NCI-H1092 treated with DMSO at 0.1 percent for 48 hours (cell line): ENCODE results near the gene LATS1.
"Not testable (repeated sequence)": the region's sequence is repeated elsewhere in the genome, so short reads cannot be mapped to it uniquely, and the experiment has no call there.

ENCODE experiments used
- DNase-seq: peaks from one replicate; lab custom pipeline; 2025; lab: John Stamatoyannopoulos, UW

The LATS1 gene

DNA sequence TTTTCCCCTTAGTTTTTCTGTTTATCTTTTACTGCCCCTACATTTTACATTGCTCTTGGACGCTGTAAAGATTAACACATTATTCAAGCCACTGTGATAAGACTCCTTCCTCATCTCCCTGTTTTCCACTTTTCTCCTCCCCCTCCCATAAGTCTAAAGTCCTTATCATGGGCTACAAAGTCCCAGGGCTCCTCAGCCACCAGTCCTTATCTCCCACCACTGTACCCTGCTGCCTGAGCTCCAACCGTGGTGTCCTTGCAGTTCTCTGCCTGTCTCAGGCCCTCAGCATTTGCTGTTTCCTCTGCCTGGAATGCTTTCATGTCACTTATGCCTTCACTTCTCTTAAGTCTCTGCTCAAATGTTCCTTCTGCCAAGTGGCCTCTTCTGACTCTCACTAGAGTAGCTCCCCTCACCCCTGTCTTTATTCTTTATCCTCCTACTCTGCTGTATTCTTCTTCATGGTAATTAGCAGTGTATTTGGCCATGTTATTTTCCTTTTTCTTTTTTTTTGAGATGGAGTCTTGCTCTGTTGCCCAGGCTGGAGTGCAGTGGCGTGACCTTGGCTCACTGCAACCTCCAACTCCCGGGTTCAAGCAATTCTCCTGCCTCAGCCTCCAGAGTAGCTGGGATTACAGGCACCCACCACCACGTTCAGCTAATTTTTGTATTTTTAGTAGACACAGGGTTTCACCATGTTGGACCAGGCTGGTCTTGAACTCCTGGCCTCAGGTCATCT is 10.8 kb upstream of the LATS1 start:
- DNase-seq = no peak

- DNase-seq = no peak
Measured at GRCh38 chr6:149727793-149728498, 10.0 kb upstream of the LATS1 start.

DNA sequence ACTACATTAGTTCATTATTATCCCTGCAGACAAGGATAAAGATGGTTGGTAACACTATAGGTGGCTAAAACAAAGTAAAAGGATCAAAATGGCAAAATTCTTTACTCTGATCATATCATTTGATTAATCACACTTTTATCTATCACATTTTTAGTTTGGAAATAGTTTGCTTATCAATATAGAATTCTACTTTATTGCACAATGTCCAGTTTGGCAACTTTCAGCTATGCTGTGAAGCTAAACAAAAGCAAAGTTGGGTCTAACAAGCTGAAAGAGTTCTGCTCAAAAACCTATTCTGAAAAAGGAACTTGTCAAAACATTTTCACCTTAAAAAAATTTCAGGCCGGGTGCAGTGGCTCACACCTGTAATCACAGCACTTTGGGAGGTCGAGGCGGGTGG is 7.9 kb upstream of the LATS1 start:
- no peak for DNase-seq

DNA sequence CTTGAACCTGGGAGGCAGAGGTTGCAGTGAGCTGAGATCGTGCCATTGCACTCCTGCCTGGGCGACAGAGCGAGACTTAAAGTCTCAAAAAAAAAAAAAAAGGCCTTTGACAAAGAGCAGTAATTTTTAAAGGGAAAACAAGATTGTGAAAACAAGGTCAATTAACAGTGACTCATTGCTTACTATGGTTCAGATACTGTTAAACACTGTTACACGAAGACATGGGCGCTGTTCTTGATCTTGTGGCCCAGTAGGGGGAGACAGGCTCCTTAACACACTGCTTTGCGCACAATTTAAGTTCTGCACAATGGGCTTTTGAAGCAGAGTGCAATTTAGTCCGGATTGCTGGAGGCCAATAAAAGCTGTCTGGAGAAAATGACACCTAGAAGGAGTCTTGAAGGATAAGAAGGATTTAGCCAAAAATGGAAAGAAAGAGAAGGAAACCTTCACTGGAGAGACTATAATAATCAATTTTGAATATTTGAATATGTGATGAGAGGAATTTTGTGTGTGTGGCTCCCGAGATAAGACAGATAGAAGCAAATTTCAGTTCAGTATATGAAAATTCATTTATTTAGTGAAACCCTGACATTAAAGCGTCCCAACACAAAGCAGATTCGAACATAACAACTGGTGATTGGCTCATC is 6.0 kb upstream of the LATS1 start:
- DNase-seq = no peak

DNA sequence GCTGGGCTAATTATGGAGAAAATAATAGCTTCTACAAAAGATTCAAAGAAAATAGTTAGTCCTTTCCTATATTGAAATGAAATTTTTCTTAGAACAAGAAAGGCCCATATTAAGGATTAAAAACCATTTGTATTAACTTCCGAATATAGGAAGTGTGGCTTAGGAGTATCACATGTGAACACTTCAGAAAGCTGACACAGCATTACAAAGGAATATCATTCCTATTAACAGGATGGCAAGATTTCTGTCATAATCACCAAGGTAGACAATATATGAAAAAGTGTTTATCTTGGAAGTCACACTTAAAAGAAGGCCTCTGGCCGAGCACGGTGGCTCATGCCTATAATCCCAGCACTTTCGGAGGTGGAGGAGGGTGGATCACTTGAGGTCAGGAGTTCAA is 5.4 kb upstream of the LATS1 start:
- no peak for DNase-seq

- DNase-seq = no peak
Measured at GRCh38 chr6:149719531-149719930, 1.6 kb upstream of the LATS1 start.

DNA sequence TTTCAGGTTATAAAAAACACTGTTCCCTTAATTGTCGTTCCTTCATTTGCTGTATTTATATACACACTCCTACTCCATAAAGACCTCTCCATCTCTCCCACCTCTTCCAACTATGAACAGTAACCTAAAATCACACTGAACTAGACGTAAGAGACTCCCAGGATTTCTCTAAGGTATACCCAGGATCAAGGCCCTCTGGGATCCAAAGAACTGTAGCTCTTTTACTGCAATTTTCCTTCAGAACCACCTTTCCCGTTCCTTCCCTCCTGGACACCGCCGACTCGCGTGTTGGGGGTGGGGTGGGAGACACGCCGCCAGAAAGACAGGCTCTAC is 680 bp downstream of the LATS1 start:
- no peak for DNase-seq

GRCh38 chr6:149716181-149716963 is 1.5 kb downstream of the LATS1 start:
- DNase-seq = no peak

- DNase-seq = no peak
Measured at GRCh38 chr6:149714442-149714841, 3.5 kb downstream of the LATS1 start.

- no peak for DNase-seq
Measured at GRCh38 chr6:149711711-149712110, 6.2 kb downstream of the LATS1 start.

GRCh38 chr6:149701714-149702113 is 16.2 kb downstream of the LATS1 start:
- no peak for DNase-seq

GRCh38 chr6:149699150-149699549 is 18.8 kb downstream of the LATS1 start:
- DNase-seq = no peak

DNA sequence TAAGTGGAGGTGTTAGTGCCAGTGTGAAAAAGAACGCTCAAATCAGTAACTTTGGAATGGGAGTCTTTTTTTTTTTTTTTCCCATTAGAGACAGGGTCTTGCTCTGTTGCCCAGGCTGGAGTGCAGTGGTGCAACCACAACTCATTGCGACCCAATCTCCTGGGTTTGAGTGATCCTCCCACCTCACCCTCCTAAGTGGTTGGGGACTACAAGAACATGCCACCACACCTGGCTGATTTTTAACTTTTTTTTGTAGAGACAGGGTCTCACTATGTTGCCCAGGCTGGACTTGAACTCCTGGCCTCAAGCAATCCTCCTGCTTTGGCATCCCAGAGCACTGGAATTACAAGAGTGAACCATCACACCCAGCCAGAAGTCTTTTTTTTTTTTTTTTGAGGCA is 19.7 kb downstream of the LATS1 start:
- DNase-seq = no peak

DNA sequence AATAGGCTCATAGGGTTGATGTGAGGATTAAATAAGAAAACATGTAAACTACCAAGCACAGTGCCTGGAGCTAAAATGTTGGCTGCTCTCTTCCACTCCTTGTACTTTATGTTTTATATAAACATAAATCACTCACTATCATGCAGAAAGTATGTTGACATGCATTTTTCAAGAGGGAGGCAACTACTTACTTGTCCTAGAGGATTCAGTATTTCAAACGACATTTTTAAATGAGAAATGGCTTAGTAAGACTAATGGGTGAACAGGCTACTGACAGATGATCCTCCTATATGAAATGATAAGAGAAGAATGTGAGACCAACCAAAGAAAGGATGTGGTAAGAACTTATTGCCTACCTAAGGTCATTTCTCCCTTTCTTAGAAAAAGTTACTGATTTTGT is 21.0 kb downstream of the LATS1 start:
- DNase-seq = no peak

GRCh38 chr6:149694921-149695320 is 23.0 kb downstream of the LATS1 start:
- no peak for DNase-seq

DNA sequence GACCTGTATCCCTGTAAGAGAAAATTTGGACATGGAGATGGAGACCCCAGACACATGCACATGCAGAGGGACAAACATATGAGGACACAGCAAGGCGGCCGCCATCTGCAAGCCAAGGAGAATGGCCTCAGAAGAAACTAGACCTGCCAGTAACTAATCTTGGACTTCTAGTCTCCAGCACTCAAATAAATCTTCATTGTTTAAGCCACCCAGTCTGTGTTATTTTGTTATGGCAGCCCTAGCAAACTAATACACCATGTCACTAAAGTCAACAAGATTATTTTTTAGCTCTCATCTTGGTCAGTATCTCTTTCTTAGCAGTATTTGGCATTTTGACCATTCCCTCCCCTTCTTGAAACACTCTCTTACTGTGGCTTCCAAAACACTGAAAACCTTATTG is 26.7 kb downstream of the LATS1 start:
- DNase-seq = no peak

DNA sequence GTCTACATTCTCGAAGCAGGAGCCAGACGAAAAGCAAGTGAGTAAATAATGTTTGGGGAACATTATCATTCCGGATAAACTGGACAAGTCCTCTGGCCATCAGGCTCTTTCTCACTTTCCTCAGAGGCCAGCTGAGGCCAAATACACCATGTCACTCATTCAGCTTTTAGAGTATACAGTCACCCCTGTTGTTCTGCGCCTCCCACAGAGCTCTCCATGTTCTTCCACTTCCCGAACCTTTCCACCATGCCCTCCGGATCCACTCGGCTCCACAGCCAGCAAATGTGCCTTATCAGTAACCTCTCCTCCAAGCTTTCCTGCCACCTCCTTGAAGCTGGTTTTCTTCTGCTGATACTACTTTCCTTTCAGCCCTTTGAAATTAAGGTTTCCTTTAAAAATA is 31.7 kb downstream of the LATS1 start:
- DNase-seq = no peak

DNA sequence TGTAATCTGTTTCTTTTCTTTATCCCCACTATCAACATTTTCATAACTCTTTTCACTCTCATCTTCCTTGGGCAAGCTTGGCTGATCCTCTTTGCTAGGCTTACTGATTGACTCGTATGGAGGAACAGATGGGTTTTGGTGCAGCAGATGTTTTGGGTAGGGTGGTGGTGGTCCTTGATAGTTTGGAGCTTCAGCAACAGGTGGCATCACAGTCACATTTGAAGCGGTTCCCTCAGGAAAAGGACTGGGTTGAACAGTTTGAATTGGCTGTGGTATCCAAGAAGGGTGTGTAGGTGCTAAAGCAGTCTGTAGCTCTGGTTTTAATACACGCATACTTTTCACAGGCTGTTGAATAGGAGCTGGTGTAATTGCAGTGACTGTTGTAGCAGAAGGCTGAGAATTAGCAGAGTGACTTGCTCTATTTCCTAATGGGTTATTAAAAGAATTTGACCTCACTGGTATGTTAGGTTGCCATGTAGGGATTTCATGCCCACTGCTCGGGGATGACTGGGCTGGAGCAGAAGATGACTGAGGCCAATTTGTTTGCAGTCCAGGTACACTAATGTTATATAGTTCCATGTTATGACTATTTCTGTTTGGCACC is 34.5 kb downstream of the LATS1 start:
- no peak for DNase-seq

DNA sequence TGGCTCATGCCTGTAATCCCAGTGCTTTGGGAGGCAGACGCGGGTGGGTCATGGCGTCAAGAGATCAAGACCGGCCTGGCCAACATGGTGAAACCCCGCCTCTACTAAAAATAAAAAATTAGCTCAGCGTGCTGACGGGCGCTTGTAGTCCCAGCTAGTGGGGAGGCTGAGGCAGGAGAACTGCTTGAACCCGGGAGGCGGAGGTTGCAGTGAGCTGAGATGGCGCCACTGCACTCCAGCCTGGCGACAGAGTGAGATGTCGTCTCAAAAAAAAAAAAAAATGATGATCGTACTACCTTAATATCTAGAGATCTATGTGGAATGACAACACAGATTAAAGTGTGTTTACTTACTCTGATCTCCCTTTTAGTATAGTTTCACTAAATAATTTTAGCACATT is 36.1 kb downstream of the LATS1 start:
- not testable (repeated sequence) for DNase-seq

GRCh38 chr6:149681209-149681608 is 36.7 kb downstream of the LATS1 start:
- DNase-seq = no peak

DNA sequence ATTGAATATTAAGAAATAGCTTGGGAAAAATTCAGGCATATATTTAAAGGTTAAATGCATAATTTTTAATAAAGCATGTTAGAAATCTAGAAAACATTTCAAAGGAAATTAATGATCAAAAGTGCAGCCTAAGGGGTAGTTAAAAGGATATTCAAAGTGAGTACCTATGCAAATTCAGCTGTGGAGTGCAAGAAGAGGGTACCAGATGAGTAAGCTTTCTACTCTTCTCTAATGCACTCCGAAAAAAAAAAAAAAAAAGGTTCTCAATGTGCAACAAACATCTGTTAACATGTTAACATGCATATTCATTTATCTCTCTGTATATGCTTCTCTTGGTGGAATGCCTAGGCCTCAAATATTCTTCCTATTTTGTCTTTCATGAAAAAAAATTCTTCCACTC is 37.4 kb downstream of the LATS1 start:
- no peak for DNase-seq

DNA sequence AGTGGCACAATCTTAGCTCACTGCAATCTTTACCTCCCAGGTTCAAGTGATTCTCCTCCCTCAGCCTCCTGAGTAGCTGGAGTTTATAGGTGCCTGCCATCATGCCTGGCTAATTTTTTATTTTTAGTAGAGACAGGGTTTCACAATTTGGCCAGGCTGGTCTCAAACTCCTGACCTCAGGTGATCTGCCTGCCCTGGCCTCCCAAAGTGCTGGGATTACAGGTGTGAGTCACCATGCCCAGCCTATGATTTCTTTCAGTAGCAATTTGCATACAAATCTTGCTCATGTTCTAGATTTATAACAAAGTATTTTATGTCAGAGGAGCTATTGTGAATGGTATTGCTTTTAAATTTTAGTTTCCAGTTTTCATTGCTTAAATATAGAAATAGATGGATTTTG is 45.6 kb downstream of the LATS1 start:
- not testable (repeated sequence) for DNase-seq
